Dedifferentiated amniotic fluid mesenchymal stem cell (primary cell): Measurements from ENCODE around the gene EFHD2.
"Not testable (repeated sequence)": the region's sequence is repeated elsewhere in the genome, so short reads cannot be mapped to it uniquely, and the experiment has no call there.

Experiments used
- DNase-seq: peaks from one replicate; pipeline ENCODE4 v3.0.0-alpha.2; 2016; ENCODE audit errors: extremely low spot score

The EFHD2 gene

GRCh38 chr1:15412175-15412800 lies 2.6 kb downstream of the EFHD2 start:
- no peak for DNase-seq

- no peak for DNase-seq
Observed at GRCh38 chr1:15412843-15413242, 3.2 kb downstream of the EFHD2 start.

GRCh38 chr1:15413563-15414444 lies 4.1 kb downstream of the EFHD2 start:
- no peak for DNase-seq

GRCh38 chr1:15414445-15414983 lies 4.8 kb downstream of the EFHD2 start:
- no peak for DNase-seq

- DNase-seq = no peak
Observed at GRCh38 chr1:15417059-15417934, 7.6 kb downstream of the EFHD2 start.

- DNase-seq = no peak
Observed at GRCh38 chr1:15418806-15419515, 9.3 kb downstream of the EFHD2 start.

- no peak for DNase-seq
Observed at GRCh38 chr1:15420853-15421465, 11.3 kb downstream of the EFHD2 start.

- DNase-seq = no peak
Observed at GRCh38 chr1:15422871-15423270, 13.2 kb downstream of the EFHD2 start.

GRCh38 chr1:15423355-15424077 lies 13.8 kb downstream of the EFHD2 start:
- no peak for DNase-seq

- DNase-seq = no peak
Observed at GRCh38 chr1:15424146-15424667, 14.5 kb downstream of the EFHD2 start.

GRCh38 chr1:15424981-15425380 lies 15.3 kb downstream of the EFHD2 start:
- no peak for DNase-seq

GRCh38 chr1:15425521-15425920 lies 15.8 kb downstream of the EFHD2 start:
- no peak for DNase-seq

GRCh38 chr1:15425958-15426357 lies 16.3 kb downstream of the EFHD2 start:
- no peak for DNase-seq

GRCh38 chr1:15426492-15427279 lies 17.0 kb downstream of the EFHD2 start:
- DNase-seq = no peak

- DNase-seq = no peak
Observed at GRCh38 chr1:15427280-15427666, 17.6 kb downstream of the EFHD2 start.

- not testable (repeated sequence) for DNase-seq
Observed at GRCh38 chr1:15428252-15428651, 18.6 kb downstream of the EFHD2 start.

GRCh38 chr1:15428815-15429435 lies 19.2 kb downstream of the EFHD2 start:
- DNase-seq = no peak

GRCh38 chr1:15429701-15430149 lies 20.0 kb downstream of the EFHD2 start:
- no peak for DNase-seq
